Stimulated activated naive CD4-positive, alpha-beta T cell treated with Interleukin-2 at 50 U/mL for 16 hours (primary cell): ENCODE data around the gene PTPRT.

Experiments used
- DNase-seq: peaks from one replicate; lab custom pipeline; 2025; lab: John Stamatoyannopoulos, UW

The PTPRT gene

DNA sequence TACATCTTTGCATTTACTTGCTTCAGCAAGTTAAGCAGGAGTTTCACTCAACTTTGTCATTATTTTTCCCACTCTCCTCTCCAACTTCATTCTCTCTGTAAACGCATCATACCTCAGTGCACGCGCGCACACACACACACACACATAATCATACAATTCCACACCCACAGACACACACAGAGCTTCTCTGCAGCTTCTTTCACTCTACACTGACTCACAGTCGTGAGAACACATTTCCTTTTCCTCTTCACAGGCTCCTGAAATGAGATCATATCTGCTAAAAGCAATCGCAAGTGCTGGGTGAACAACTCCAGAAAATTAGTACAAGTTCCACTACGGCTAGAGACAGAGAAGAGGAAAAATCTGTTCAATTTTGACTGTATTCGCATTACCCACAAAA is 215.4 kb downstream of the PTPRT start:
- no peak for DNase-seq

DNA sequence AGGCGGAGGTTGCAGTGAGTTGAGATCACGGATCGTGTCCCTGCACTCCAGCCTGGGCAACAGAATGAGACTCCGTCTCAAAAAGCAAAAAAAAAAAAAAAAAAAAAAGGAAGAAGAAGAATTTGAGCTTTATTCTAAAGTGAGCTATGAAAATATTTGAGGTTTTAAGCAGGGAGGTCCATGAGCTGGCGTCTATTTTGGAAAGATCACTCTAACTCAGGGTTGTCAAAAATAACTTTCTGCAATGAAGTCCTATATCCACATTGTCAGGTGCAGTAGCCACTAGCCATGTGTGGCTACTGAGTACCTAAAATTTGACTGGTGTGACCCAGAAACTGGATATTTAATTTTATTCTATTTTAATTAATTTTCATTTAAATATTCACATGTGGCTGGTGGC is 217.1 kb downstream of the PTPRT start:
- DNase-seq: no peak

DNA sequence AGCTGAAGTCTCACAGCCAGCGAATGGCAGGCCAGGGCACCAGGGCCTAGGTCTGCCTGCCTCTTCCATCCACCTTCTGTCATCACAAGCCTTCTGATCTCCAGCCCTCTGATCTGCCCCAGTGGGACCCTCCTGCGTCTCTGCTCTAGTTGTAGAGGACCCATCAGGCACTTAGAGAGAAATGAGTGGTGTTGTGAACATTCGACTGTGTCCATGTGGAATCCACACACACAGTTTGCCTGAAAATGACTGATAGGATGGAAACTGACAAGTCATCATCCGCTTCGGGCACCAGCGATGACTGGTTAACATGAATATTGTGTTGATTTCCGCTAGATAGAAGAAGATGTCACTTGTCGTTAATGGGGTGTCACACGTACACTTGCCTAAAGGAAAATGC is 221.0 kb downstream of the PTPRT start:
- no peak for DNase-seq

DNA sequence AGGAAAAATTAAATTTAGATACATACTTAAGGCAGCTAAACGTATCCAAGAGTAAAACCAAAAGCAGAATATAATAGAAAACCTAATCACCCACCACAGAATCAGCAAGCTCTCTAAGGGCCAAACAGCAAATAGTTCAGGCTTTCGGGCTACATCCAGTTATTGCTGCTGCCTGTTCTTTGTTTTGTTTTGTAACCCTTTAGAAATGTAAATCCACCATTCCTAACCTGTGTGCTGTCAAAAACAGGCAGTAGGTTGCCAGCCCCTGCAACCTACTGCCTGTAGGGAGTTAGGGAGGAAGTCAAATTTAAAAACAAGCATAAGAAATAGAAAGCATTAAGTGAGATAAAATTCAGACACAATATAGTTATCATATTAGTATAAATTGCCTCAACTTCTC is 225.9 kb downstream of the PTPRT start:
- no peak for DNase-seq

DNA sequence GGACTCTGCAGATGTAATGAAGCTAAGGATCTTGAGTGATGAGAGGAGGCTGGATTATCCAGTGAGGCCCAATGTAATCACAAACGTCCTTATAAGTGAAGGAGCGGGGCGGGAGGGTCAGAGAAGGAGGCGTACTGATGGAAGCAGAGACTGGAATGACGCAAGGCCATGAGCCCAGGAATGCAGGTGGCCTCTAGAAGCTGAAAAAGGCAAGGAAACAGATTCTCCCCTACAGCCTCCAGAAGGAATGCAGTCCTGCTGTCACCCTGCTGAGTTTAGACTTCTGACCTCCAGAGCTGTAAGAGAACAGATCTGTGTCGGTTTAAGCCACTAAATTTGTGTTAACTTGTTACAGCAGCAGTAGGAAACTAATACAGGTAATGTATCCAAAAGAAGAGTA is 227.9 kb downstream of the PTPRT start:
- DNase-seq: no peak

DNA sequence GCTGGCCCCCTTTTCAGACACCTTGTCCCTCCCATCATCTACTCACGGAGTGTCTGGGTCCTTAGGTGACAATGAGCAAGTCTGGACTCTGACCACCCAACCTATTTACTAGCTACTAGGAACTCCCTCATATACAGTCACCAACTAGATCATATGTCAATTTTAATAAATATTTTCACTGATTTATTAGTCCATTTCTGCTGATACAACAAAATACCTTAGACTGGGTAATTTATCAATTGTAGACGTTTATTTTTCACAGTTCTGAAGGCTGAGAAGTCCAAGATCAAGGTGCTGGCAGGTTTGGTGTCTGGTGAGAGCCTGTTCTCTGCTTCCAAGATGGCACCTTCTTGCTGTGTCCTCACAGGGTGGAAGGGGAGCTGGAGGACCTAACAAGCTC is 229.7 kb downstream of the PTPRT start:
- DNase-seq: no peak

DNA sequence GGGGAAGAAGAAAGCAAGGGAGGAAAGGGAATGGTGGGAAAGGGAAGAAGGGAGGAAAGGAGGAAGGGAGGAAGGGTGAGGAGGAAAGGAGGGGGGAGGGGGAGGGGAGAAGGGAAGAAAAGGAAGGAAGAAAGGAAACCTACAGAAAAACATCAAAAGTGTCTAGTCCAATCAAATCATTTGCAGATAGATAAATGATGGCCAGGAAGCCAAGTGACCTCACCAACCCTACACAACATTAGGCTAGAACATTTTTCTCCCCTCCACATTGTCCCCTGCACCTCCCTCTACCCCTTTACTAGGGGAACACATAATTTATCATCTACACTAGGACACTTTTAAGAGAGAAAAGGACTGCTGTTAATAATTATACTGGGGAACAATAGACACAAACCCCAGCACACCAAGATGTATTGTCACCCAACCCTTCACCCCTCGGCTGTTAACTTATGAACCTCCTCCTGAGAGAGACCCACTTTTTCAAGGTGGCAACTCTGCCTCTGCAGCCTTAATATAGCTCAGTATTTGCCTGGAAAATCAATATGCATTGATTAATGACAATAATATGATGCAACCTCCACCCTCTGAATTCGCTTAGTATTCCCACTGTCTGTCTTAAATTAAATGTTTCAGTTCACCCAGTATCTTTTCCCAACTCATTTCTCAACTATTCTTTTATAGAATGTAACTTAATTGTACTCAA is 231.2 kb downstream of the PTPRT start:
- DNase-seq: no peak

DNA sequence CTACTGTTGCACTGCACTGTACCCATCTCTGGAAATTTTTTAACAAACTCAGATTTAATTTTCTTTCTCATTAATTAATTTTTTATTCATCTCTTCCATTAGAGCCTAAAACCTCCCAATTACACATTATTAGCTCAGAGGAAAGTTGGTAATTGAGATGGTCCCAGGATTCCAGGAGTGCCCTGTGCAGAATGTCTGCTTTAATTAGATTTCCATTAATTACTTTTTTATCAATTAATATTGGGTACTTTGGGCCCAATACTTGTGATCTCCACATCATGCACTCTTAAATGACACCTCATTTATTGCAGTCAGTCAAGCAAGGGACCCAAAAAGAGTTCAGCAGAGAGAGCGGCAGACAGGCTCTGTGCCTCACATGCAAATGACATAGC is 232.0 kb downstream of the PTPRT start:
- DNase-seq: no peak

DNA sequence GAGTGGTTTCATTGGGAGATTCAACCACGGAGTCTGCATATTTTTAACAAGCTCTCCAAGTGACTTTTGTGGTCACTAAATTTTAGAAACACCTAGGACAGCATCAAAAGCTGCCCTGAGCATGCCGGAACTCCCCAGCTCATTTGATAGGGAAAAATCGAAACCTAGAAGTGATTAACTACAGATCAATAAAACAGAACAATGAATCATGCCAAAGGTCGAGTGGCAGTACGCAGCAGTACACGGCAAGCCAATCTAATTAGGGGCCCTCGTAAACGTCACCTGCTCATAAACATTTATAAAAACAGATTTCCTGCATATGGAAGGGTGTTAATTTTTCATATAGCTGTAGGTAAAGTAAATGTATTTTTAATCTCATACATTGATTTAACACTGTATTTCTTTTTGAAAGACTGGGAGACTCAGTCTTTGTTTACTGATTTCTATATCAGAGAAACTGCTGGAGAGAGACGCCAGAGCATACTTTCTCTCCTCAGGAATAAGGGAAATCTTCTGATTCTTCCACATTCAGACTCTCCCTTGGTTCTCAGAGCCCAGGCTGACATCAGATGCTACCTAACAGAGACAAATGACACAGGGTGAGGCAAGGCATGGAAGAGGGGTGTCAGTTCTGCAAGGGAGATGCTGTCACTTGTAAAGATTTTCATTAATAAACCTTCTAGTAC is 232.5 kb downstream of the PTPRT start:
- DNase-seq: no peak

DNA sequence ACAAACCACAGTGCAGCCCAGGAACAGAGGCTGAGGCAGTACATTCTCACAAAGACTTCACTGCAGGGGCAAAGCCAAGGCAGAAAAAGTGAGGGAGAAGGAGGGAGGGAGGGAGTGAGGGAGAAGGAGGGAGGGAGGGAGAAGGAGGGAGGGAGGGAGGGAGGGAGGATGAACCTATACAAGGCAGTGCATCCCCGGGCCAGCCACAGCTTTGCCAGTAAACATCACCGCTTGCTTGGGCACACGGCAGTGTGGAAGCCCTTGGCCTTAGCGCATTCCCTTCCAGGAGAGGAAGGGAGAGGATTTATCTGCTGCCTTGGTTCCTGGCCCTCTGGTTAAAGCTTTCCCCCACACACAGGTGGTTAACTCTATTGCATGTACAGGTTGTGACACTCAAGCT is 234.0 kb downstream of the PTPRT start:
- DNase-seq: no peak

DNA sequence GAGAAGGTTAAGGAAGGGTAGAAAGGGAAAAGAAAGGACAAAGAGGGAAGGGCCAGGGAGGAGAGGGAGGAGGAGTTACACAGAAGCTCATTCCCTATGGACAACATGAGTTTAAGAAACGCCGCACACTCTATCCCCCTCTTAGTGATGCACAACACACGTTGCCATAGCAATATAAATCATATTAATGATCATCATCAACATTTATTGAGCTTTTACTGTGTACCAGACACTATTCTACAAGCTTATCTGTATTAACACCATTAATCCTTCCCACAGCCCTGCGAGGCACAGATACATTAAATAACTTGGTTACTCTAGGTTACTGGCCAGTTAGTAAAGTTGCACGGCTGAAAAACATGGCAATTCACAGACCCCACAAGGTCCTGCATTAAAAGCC is 234.8 kb downstream of the PTPRT start:
- no peak for DNase-seq

DNA sequence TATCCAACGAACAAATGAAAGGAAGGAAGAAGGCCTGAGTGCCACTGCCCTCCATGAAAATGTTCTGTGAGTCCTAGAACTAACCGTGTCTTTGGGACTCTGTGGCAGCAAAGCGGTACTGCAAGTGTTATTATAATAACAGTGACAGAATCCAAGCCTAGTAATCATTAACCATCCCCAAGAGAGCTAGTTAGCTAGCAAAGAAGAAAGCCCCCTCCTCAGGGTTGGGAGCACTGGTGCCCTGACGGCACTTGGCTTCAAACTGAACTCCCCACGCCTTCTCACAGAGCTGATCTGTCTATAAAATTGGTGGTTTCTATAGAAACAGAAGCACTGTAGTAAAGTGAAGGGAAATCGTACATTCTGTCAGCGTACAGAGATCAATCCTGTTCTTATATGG is 239.8 kb downstream of the PTPRT start:
- no peak for DNase-seq

DNA sequence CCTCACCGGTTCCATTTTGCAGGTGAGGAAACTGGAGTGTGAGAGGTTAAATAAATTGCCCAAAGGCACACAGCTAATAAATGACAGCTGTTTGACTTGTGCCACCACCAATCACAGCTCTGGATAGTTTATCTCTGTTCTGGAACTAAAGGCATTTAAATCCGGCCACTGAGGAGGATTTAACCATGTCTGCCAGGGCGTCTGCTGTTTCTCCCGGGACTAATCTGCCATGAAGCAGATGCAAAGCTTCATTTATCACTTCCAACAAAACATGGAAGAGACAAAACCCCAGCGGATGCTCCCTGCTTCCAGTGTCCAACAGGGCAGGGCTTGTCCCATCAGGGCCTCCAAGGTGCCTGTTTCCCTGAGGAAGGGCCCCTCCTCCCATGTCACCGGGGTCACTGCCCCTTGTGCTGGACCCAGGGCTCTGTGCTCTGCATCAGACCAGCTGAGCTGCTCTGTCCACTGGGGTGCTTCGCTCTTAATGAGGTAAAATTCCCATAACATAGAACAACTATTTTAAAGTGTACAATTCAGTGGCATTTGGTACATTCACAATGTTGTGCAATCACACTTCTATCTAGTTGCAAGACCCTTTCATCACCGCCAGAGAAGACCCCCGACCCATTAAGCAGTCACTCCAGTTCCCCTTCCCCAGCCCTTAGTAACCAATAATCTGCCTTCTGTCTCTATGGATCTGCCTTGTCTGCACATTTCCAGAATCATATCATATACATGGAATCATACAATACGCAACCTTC is 244.3 kb downstream of the PTPRT start:
- no peak for DNase-seq

DNA sequence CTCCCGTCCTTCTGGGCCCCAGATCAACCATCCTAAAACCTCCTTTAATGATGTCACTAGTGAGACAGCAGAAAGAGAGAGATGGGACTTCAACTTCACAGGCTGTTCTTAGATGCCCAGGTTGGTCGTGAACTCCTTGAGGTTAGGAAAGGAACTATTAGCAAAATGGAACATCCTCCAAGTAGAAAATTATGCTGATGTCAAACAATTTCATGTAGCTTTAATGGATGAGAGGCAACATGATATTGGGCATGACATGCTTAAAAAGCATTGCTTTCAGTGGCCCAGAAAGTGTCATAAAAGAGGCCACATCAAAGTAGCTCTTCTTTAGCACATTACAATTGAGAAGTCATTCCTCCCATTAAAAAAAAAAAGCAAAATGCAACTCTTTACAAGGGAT is 248.1 kb downstream of the PTPRT start:
- no peak for DNase-seq

DNA sequence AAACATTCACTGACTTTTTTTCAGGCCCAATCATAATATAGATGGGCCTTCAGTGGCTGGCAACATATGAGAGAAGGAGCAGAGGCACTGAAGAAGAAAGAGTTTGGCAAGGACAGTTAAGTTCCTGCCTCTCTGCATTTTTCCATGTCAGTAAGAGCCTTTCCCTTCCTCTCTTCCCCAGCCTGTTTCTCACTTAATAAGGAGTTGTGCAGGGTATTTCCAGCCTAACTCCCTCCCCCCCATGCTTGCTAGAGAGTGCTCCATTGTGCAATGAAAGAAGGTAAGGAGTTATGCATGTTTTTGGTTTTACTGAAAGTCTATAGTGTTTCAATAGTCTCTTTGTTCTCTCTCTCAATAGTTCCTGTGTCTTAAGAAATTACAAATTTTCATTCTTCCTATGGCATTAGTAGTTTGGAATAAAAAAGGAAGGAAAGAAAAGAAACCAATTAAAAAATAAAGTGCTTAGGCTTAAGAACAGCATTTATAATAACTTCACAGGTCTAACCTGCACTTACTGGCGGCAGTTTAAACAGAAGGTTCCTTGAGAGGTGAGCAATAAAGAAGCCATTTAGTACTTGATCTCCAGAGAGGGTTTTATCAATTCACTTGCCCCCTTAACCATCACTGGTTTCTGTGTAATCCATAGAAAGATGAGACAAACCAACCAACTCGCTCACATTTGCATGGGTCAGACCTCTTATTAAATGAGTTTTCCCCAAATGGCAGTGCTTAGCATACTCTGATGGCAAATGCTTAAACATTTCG is 251.1 kb downstream of the PTPRT start:
- no peak for DNase-seq

DNA sequence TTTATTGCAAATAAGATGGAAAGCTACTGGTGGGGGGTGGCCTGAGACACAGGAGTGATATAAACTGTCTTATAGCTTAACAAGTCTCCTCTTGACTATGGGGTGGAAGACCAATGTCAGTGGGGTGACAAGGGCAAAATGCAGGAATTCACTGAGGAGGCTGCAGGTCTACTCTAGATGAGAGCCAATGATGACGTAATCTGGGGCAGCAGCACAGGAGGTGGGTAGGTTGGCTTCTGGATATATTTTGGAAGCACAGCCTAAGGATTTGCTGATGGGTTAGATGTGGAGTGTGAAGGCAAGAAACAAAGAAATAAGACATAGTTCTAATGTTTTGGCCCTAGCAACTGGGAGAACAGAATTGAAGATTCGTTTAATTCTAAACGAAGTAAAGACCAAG is 253.2 kb downstream of the PTPRT start:
- DNase-seq: no peak

DNA sequence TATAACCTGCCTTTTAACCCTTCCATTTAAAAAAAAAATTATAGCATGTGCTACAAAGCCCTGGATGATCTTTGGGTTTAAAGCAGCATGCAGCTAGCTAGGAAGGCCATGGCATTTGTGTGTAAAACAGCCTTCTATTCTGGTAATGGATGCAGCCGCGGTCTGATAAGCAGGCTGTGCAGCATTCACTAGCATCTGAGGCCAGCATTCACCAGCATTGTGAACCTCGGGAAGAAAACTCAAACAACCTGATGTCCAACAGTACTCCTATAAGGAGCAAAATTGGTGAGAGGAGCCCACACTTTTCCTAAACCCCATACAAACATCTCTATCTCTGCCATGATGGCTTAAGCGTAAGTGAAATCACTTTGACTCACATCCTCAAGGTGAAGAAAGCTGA is 265.5 kb downstream of the PTPRT start:
- DNase-seq: no peak

DNA sequence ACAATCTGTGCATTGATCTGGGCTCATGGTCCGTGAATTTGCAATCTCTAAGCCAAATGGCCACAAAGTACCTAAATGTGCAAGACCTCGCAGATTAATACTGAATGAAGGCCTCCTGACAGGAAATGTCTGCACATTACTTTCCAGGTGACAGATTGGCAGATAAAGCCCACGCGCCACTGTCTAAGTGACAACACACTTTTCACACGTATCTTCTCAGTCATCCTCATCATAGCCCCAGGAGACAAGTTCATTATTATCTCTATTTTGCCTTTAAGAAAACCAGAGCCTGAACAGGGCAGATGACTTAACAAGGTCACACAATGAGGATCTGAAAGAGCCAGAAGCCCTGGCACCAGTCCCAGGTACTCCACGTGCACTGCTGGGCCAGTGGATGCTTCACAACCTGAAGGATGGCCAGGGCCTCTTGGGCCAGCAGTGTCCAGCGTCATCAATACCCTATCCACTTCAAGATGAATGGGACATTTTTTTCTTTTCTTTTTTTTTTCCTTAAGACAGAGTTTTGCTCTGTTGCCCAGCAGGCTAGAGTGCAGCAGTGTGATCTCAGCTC is 266.3 kb downstream of the PTPRT start:
- DNase-seq: no peak

DNA sequence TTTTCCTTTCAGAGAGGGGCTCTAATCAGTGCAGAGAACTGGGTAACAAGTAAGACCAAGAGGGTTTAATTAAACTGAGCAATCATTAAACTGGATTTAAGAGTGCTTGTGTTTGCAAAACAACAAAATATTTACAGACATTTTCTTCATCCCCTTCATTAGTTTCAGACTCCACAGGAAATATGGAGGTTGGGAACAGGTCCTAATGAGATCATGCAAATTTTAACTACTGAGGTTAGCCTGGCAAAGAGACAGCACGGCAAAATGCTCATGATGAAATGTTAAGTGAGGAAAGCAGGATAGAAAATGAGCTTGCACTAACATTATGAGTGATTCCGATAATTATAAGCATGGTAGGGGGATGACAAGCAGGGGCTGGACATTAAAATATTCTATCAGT is 268.9 kb downstream of the PTPRT start:
- DNase-seq: no peak

DNA sequence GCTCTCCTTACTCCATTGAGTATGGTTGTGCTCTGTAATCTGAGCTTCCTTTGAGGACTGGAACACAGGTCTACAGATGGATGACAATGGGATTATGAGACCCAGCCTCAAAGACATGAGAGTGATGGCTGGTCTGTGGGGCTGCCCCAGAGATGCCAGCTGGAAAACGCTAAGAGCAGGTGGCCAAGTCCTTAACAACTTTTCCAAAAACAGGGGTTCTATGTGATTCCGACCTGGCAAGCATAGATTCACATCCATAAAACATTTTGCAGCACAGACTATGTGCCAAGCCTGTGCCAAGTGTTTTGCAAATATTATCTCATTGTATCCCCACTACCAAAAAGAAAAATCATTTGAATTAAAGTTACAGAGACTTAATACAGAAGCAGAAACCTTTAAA is 270.4 kb downstream of the PTPRT start:
- DNase-seq: no peak

DNA sequence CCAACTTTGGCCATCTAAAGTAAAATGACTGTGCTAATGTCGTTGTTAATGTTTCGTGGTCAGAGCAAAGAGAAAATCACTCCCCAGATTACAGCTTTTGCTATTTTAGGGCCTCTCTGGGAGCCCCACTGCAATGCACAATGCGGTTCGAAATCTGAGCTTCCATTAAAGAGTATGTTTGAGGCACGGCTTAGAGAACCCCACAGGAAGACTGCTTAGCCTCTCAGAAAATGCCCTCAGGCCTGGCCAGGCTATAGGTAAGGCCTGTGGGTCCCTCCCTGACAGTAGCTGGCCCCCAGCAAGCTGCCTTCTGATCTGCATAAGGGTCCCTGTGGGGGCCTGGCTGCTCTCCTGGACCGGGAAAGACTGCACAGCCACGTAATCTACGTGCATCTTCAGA is 274.6 kb downstream of the PTPRT start:
- DNase-seq: no peak

DNA sequence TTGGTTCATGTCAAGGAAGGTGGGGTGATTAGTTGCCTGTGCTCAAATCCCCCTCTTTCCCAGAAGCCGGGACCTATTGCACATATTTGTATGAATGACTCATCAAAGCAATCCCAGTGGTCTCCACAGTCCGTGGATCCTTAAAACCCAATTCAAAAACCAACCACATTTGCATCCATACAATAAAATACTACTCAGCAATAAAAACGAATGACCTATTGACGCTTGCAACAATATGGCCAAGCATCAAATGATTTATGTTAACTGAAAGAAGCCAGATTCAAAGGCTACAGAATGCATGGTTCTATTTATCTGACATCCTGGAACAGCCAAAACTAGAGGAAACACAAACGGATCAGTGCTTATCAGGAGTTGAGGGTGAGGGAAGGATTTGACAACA is 275.4 kb downstream of the PTPRT start:
- DNase-seq: no peak
